Esophagus muscularis mucosa (tissue), 4 donors: ENCODE measurements around the gene CLEC16A. TPM values are rescaled to one million over a fixed set of nuclear protein-coding genes. Genes with fewer than 3 reads are reported as not detected.

Source experiments
- DNase-seq: peaks from one replicate; pipeline ENCODE4 v3.0.0-alpha.2; 2017; ENCODE audit errors: extremely low spot score
- H3K27ac ChIP-seq, 4 donors: fragments of 200-600 bp; sonication (generic); replicated peaks in 1 of 4; 1 replicate in 3 of 4; 2 replicates in 1 of 4; pipeline ENCODE4 v1.5.1; 2016 to 2019; ENCODE audit warnings: mild to moderate bottlenecking in 1 of 4
- H3K27me3 ChIP-seq, 4 donors: fragments of 200-600 bp; sonication (generic); one replicate each; pipeline versions ENCODE4 v1.5.1 to v1.6.0; 2016 to 2019
- H3K36me3 ChIP-seq, 4 donors: fragments of 200-600 bp; sonication (generic); one replicate each; pipeline ENCODE4 v1.5.1; 2016 to 2019
- H3K4me1 ChIP-seq, 4 donors: fragments of 200-600 bp; sonication (generic); one replicate each; pipeline ENCODE4 v1.5.1; 2016 to 2019
- H3K4me3 ChIP-seq, 4 donors: fragments of 200-600 bp; sonication (generic); 1 replicate in 2 of 4; 2 replicates in 2 of 4; pipeline ENCODE4 v1.5.1; 2016 to 2019; ENCODE audit warnings: mild to moderate bottlenecking in 4 of 4, moderate library complexity in 1 of 4
- H3K9me3 ChIP-seq, 4 donors: fragments of 200-600 bp; sonication (generic); 1 replicate in 3 of 4; 2 replicates in 1 of 4; pipeline ENCODE4 v1.5.1; 2016 to 2019
- EP300 ChIP-seq: sonication (generic); formaldehyde crosslinking; IDR thresholded peaks from one replicate; pipeline ENCODE4 v1.6.1; 2017; ENCODE audit warnings: antibody characterized with exemption
- POLR2A ChIP-seq: fragments of 450-650 bp; IDR thresholded peaks from one replicate; pipeline ENCODE4 v1.6.1; 2017; ENCODE audit warnings: antibody characterized with exemption, moderate library complexity, mild to moderate bottlenecking, low read depth
- POLR2AphosphoS5 ChIP-seq, 2 donors: sonication (generic); formaldehyde crosslinking; IDR thresholded peaks; one replicate each; pipeline ENCODE4 v1.6.1; 2017; ENCODE audit warnings: antibody characterized with exemption in 2 of 2
- WGBS: methylation state at CpG from one replicate; pipeline ENCODE4 v1.1.5; 2018; 5-methylcytosine and 5-hydroxymethylcytosine counted together
- intact Hi-C: fragments of 100-400 bp; cut with DNase I; formaldehyde crosslinking; loops from one replicate; pipeline ENCODE4 v1.15.1; 2023
- total RNA-seq, 4 donors: library from RNA; depleted of rRNA; stranded (reverse); fragments of >200 nt; gene quantifications; one replicate each; pipeline versions ENCODE4 v1.1.0 to v1.2.1, GENCODE V29; 2016
- TF ChIP-seq, protein P1 (sequence below), 3 experiments: fragments of 200-600 bp in 2 of 3; fragments of 450-650 bp in 1 of 3; sonication (generic) in 2 of 3; IDR thresholded peaks; one replicate each; pipeline ENCODE4 v1.5.1; 2017 to 2019; ENCODE audit warnings: antibody characterized with exemption in 3 of 3, mild to moderate bottlenecking in 2 of 3, moderate library complexity in 1 of 3

Gene CLEC16A
- total RNA-seq, 4 donors from 2014 or later = 22.3 to 34.7 (median 29.2) TPM

DNA sequence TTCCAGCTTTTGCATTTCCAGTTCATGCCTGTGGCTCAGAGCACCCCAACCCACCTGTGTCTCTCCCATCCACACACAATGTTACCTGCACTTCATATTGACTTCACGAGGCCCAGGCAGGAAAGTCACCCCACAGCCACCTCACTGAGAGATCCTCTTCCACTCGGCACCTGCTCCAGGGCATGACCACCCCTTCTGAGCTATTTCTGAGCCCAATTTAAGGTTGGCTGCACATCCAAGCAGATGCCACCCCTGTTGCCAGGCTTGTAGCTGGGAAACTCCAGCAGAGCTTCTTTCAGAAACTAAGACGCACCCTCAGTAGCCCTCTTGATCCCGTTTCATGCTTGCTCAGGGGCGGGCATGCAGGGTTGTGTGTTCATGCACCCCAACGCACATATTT lies 223.2 kb downstream of the CLEC16A start:
- DNase-seq = no peak
- WGBS = 100% methylated on average over 5 of the region's 6 CpGs
- Histone ChIP-seq H3K4me1 (peaks cover 12 to 28% (median 24%) of the 10 kb centered on the region in 4 donors), H3K27me3 (no peaks in the 10 kb centered on the region), H3K9me3 (no peaks in the 10 kb centered on the region), H3K36me3 (peaks cover 0 to 52% (median 31%) of the 10 kb centered on the region in 4 donors), H3K27ac (no peak overlapping the region), H3K4me3 (no peak overlapping the region)
- intact Hi-C loops = no loop called here
- TF ChIP-seq POLR2A (no peak), POLR2AphosphoS5 (IDR thresholded peaks at IDR 0.05) (no peak), EP300 (no peak)
- TF ChIP-seq, protein P1, sequence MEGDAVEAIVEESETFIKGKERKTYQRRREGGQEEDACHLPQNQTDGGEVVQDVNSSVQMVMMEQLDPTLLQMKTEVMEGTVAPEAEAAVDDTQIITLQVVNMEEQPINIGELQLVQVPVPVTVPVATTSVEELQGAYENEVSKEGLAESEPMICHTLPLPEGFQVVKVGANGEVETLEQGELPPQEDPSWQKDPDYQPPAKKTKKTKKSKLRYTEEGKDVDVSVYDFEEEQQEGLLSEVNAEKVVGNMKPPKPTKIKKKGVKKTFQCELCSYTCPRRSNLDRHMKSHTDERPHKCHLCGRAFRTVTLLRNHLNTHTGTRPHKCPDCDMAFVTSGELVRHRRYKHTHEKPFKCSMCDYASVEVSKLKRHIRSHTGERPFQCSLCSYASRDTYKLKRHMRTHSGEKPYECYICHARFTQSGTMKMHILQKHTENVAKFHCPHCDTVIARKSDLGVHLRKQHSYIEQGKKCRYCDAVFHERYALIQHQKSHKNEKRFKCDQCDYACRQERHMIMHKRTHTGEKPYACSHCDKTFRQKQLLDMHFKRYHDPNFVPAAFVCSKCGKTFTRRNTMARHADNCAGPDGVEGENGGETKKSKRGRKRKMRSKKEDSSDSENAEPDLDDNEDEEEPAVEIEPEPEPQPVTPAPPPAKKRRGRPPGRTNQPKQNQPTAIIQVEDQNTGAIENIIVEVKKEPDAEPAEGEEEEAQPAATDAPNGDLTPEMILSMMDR (IDR thresholded peaks at IDR 0.05) = no peak

GRCh38 chr16:11168386-11169051 lies 224.2 kb downstream of the CLEC16A start:
- WGBS = 54% methylated on average over 5 of the region's 9 CpGs
- Histone ChIP-seq H3K4me3 (no peak overlapping the region), H3K9me3 (no peaks in the 10 kb centered on the region), H3K27me3 (no peaks in the 10 kb centered on the region), H3K27ac (no peak overlapping the region), H3K4me1 (peaks cover 4 to 19% (median 15%) of the 10 kb centered on the region in 4 donors), H3K36me3 (peaks cover 0 to 61% (median 37%) of the 10 kb centered on the region in 4 donors)
- no peak for DNase-seq
- intact Hi-C loops = no loop called here
- TF ChIP-seq EP300 = no peak

DNA sequence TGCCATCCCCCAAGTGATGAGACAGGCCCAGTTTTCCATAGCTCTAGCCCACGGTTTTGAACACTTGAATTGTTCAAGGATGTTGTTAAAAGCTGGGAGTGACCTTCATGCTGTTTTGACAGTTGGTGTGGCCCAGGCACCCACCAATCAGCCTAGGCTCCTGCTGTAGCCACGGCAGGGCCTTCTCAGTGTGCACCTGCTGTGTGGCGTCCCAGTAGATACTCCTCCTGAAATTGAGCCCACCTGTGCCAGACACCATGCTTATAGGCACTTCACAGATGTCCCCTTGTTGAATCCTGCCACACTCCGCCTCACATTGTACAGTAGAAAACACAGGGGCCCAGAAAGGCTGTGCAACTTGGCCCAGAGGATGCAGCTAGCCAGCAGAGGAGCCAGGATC lies 225.3 kb downstream of the CLEC16A start:
- Histone ChIP-seq H3K36me3 (peaks cover 0 to 71% (median 48%) of the 10 kb centered on the region in 4 donors), H3K27me3 (no peaks in the 10 kb centered on the region), H3K4me1 (peaks cover 4 to 8% (median 4%) of the 10 kb centered on the region in 4 donors), H3K4me3 (no peak overlapping the region), H3K9me3 (no peaks in the 10 kb centered on the region), H3K27ac (no peak overlapping the region)
- TF ChIP-seq EP300 = no peak
- no peak for TF ChIP-seq POLR2AphosphoS5 (IDR thresholded peaks at IDR 0.05)
- TF ChIP-seq, protein P1 (IDR thresholded peaks at IDR 0.05) = no peak
- TF ChIP-seq POLR2A = no peak
- 95% methylated on average over 4 of the region's 4 CpGs for WGBS
- intact Hi-C loops = no loop called here
- no peak for DNase-seq

DNA sequence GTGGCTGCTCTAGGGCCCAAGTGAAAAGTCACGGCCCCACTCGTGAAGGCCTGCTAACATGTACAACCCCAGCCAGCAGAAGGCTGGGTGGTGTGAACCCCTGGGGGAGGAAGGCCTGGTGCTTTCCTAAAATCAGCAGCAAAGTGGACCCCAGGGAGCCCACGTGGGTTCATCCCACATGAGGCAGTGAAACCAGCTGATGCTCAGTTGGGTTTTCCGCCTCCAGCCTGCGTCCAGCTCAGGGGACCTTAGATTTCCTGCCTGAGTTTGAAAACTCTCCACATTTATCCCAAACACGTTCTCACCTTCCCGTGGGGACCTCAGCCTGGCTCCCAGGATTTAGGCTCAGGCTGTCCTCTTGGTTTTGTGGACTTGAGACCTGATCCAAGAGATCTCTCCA lies 225.8 kb downstream of the CLEC16A start:
- H3K4me3 ChIP-seq = no peak overlapping the region
- no peaks in the 10 kb centered on the region for H3K9me3 ChIP-seq
- DNase-seq = no peak
- TF ChIP-seq, protein P1 (IDR thresholded peaks at IDR 0.05) = no peak
- TF ChIP-seq POLR2A (no peak), EP300 (no peak), POLR2AphosphoS5 (IDR thresholded peaks at IDR 0.05) (no peak)
- WGBS = 97% methylated on average over 7 of the region's 7 CpGs
- peaks cover 0 to 7% (median 2%) of the 10 kb centered on the region in 4 donors for H3K4me1 ChIP-seq
- H3K27ac ChIP-seq = no peak overlapping the region
- intact Hi-C loops = no loop called here
- peaks cover 0 to 71% (median 50%) of the 10 kb centered on the region in 4 donors for H3K36me3 ChIP-seq
- H3K27me3 ChIP-seq = no peaks in the 10 kb centered on the region

DNA sequence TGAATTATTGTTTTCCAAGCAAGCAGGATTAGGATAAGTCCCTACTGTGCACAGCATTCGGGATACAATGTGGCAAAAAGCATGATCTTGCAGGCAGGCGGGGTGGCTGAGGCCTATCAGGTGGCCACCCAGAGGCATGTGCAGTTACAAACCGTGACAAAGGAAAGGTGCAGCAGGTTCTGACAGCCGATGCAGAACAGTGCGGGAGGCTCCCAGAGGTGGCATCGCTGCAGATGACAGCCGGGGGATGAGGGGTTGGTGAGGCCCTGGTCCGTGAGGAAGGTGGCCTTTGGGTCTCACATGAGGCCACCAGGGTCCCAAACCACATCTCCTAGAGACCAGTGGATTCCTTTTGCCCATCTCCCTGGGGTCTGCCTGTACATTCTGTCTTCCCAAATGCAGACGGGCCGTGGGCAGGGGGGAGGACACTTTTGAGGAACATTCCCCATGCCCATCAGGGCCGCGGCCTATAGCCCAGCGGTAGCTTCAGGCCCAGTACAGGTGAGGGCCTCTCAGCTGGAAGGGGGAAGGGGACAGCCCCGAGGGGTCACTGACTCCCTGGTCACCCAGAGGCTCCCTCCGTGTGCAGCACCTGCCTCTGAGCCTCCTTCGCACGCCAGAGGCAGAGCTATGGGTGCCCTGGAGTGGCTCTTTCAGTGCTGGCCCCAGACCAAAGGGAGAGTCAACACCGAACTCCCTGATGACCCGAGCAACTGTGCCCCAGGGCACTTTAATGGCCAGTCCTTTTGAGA lies 226.5 kb downstream of the CLEC16A start:
- H3K36me3 ChIP-seq = peaks cover 0 to 71% (median 50%) of the 10 kb centered on the region in 4 donors
- H3K4me1 ChIP-seq = peaks cover 0 to 7% (median 2%) of the 10 kb centered on the region in 4 donors
- no peak overlapping the region for H3K27ac ChIP-seq
- WGBS = 44% methylated on average over 2 of the region's 19 CpGs
- intact Hi-C loops = no loop called here
- no peaks in the 10 kb centered on the region for H3K27me3 ChIP-seq
- H3K9me3 ChIP-seq = no peaks in the 10 kb centered on the region
- TF ChIP-seq, protein P1 (IDR thresholded peaks at IDR 0.05) = no peak
- no peak for TF ChIP-seq EP300
- TF ChIP-seq POLR2AphosphoS5 (IDR thresholded peaks at IDR 0.05) = no peak
- TF ChIP-seq POLR2A = no peak
- no peak overlapping the region for H3K4me3 ChIP-seq
- DNase-seq = no peak
